HepG2 (cell line): ENCODE data around the gene NEURL4. TPM values are rescaled to one million over a fixed set of nuclear protein-coding genes. Genes with fewer than 3 reads are reported as not detected.

Experiments used
- ATAC-seq: fragments of 200-7000 bp; cut with Tn5 transposase; 3 replicates; pipeline ENCODE4 v1.9.1; 2020; ENCODE audit warnings: mild to moderate bottlenecking, moderate library complexity
- BruUV-seq: library from RNA; stranded (reverse); fragments of 400-500 nt; replicated peaks from 2 replicates; lab custom pipeline; 2021; lab: Mats Ljungman, UMichigan
- CTCF ChIA-PET: fragments of 300-600 bp; formaldehyde crosslinking; extraction: SDS; loops from one replicate; lab custom pipeline; 2021; ENCODE audit warnings: low total read pairs, inconsistent platforms, low intra/inter-chr PET ratio; lab: Yijun Ruan, JAX
- POLR2A ChIA-PET: fragments of 350-600 bp; sonication (Branson Sonifier 250); formaldehyde crosslinking; loops from one replicate; lab custom pipeline; 2020; ENCODE audit warnings: antibody characterized with exemption, inconsistent platforms; lab: Yijun Ruan, JAX
- DNase-seq: peaks from one replicate; pipeline ENCODE4 v3.0.0-alpha.2; 2015; ENCODE audit warnings: low spot score
- FAIRE-seq: peaks from 3 replicates; lab custom pipeline; 2011; peaks lifted over from hg19 to GRCh38; lab: Jason Lieb, UNC
- H2AFZ ChIP-seq: one replicate; pipeline ENCODE4 v1.6.1; 2011; ENCODE audit warnings: low read length, inconsistent platforms
- H3K27ac ChIP-seq: fragments of 300-600 bp; 3 replicates; pipeline ENCODE4 v1.8.0; 2011; ENCODE audit warnings: mixed run types, mild to moderate bottlenecking, mixed read lengths, low read length, inconsistent platforms; ENCODE audit not compliant: insufficient read depth; ENCODE audit errors: extremely low read length
- H3K27me3 ChIP-seq, 2 experiments: fragments of 200-600 bp in 1 of 2; 2 replicates in 1 of 2; 3 replicates in 1 of 2; pipeline versions ENCODE4 v1.6.0 to v1.8.0; 2011; ENCODE audit warnings: low read length in 2 of 2, mild to moderate bottlenecking in 2 of 2, moderate library complexity in 2 of 2, inconsistent platforms in 1 of 2; ENCODE audit not compliant: insufficient read depth in 2 of 2, control insufficient read depth in 1 of 2
- H3K36me3 ChIP-seq, 2 experiments: fragments of 200-600 bp in 1 of 2; replicated peaks in 1 of 2; 2 replicates in 1 of 2; 3 replicates in 1 of 2; pipeline versions ENCODE4 v1.5.1 to v1.8.0; 2011; ENCODE audit warnings: low read length in 2 of 2, inconsistent platforms in 1 of 2; ENCODE audit not compliant: insufficient read depth in 2 of 2, control insufficient read depth in 1 of 2
- H3K4me1 ChIP-seq: 2 replicates; pipeline ENCODE4 v1.5.1; 2012; ENCODE audit warnings: low read length, inconsistent platforms; ENCODE audit not compliant: insufficient read depth
- H3K4me2 ChIP-seq: 2 replicates; pipeline ENCODE4 v1.6.0; 2011; ENCODE audit warnings: low read depth, low read length, inconsistent platforms
- H3K4me3 ChIP-seq, 3 experiments: fragments of 200-600 bp in 1 of 3; sonication (generic), shearing (Covaris generic) in 1 of 3; replicated peaks in 1 of 3; 2 replicates each; pipeline ENCODE4 v1.5.1; 2011 to 2016; ENCODE audit warnings: low read length in 3 of 3, inconsistent platforms in 2 of 3, low read depth in 2 of 3, mild to moderate bottlenecking in 2 of 3, control low read depth in 1 of 3, mixed read lengths in 1 of 3; ENCODE audit not compliant: insufficient read depth in 1 of 3
- H3K79me2 ChIP-seq: one replicate; pipeline ENCODE4 v1.6.1; 2011; ENCODE audit warnings: low read length, inconsistent platforms; ENCODE audit not compliant: insufficient read depth
- H3K9ac ChIP-seq: 2 replicates; pipeline ENCODE4 v1.6.0; 2011; ENCODE audit warnings: mild to moderate bottlenecking, low read depth, low read length, inconsistent platforms; ENCODE audit not compliant: insufficient read depth
- H3K9me3 ChIP-seq: 2 replicates; pipeline ENCODE4 v1.5.1; 2012; ENCODE audit warnings: mild to moderate bottlenecking, low read length
- H4K20me1 ChIP-seq: 2 replicates; pipeline ENCODE4 v1.6.0; 2011; ENCODE audit warnings: inconsistent platforms, mild to moderate bottlenecking, low read length, moderate library complexity; ENCODE audit not compliant: insufficient read depth
- ARID4A ChIP-seq: sonication (generic); formaldehyde crosslinking; IDR thresholded peaks from 2 replicates; pipeline ENCODE4 v1.5.0; 2020; ENCODE audit warnings: mild to moderate bottlenecking, missing genetic modification reagents, borderline replicate concordance
- CC2D1A ChIP-seq: sonication (generic); formaldehyde crosslinking; IDR thresholded peaks from 2 replicates; pipeline ENCODE4 v1.8.1; 2023; ENCODE audit warnings: mild to moderate bottlenecking, missing genetic modification reagents
- CREB1 ChIP-seq, 2 experiments: fragments of 450-650 bp in 1 of 2; IDR thresholded peaks; 2 replicates each; pipeline ENCODE4 v1.6.1; 2016 to 2017; ENCODE audit warnings: control low read depth in 1 of 2, mild to moderate bottlenecking in 1 of 2, missing compliant biosample characterization in 1 of 2, missing genetic modification characterization in 1 of 2
- GMEB1 ChIP-seq: sonication (generic); formaldehyde crosslinking; IDR thresholded peaks from 2 replicates; pipeline ENCODE4 v1.5.1; 2020; ENCODE audit warnings: missing genetic modification reagents, mild to moderate bottlenecking, borderline replicate concordance
- KDM2A ChIP-seq: sonication (generic); formaldehyde crosslinking; IDR thresholded peaks from 2 replicates; pipeline ENCODE4 v1.4.0; 2020; ENCODE audit warnings: low read depth, missing genetic modification reagents, borderline replicate concordance
- PAF1 ChIP-seq: IDR thresholded peaks from 2 replicates; pipeline ENCODE4 v1.6.1; 2016; ENCODE audit warnings: missing genetic modification reagents, missing compliant biosample characterization
- PAX8 ChIP-seq: sonication (generic); formaldehyde crosslinking; IDR thresholded peaks from 2 replicates; pipeline ENCODE4 v1.8.0; 2022; ENCODE audit warnings: mild to moderate bottlenecking, missing genetic modification reagents, borderline replicate concordance
- RBFOX2 ChIP-seq: fragments of 200-400 bp; formaldehyde crosslinking; IDR thresholded peaks from 2 replicates; pipeline ENCODE4 v1.6.1; 2017; ENCODE audit warnings: low read depth, mild to moderate bottlenecking, low read length
- SNAPC2 ChIP-seq: sonication (generic); formaldehyde crosslinking; IDR thresholded peaks from 2 replicates; pipeline ENCODE4 v1.8.1; 2022; ENCODE audit warnings: mild to moderate bottlenecking, missing genetic modification reagents
- ZNF660 ChIP-seq: sonication (generic); formaldehyde crosslinking; IDR thresholded peaks from 2 replicates; pipeline ENCODE4 v1.5.1; 2020; ENCODE audit warnings: mild to moderate bottlenecking, low read depth, missing genetic modification reagents, borderline replicate concordance
- ZNF770 ChIP-seq: sonication (generic); formaldehyde crosslinking; IDR thresholded peaks from 2 replicates; pipeline ENCODE4 v1.5.0; 2020; ENCODE audit warnings: mild to moderate bottlenecking, missing genetic modification reagents
- ZNF780A ChIP-seq: sonication (generic); formaldehyde crosslinking; IDR thresholded peaks from 2 replicates; pipeline ENCODE4 v1.8.0; 2022; ENCODE audit warnings: mild to moderate bottlenecking, missing genetic modification reagents, moderate library complexity
- ZNF83 ChIP-seq: sonication (generic); formaldehyde crosslinking; IDR thresholded peaks from 2 replicates; pipeline ENCODE4 v1.4.0; 2020; ENCODE audit warnings: missing genetic modification reagents, mild to moderate bottlenecking, borderline replicate concordance
- ZSCAN22 ChIP-seq: sonication (generic); formaldehyde crosslinking; IDR thresholded peaks from 2 replicates; pipeline ENCODE4 v1.4.0; 2020; ENCODE audit warnings: mild to moderate bottlenecking, missing genetic modification reagents
- WGBS: methylation state at CpG from one replicate; pipeline ENCODE4 v1.1.6; 2017; ENCODE audit warnings: low lambda C conversion rate; 5-methylcytosine and 5-hydroxymethylcytosine counted together
- in situ Hi-C: cut with HindIII; loops from 2 replicates; pipeline ENCODE4 v1.10.0; 2017; ENCODE audit warnings: low pct_unique_long_range_greater_than_20kb; ENCODE audit not compliant: extremely low pct_ligation_motif_present
- intact Hi-C: fragments of 100-400 bp; cut with micrococcal nuclease; formaldehyde crosslinking; loops from one replicate; pipeline ENCODE4 v1.10.0; 2022; ENCODE audit not compliant: unreplicated experiment
- polyA plus RNA-seq, 8 experiments: library from polyadenylated mRNA; depleted of rRNA in 3 of 8; stranded (reverse) in 7 of 8; unstranded in 1 of 8; fragments of >200 nt; fragmentation: Illumina TruSeq in 4 of 8; extraction: Trizol in 4 of 8; gene quantifications; 2 replicates each; pipeline versions ENCODE4 v1.2.1 to v1.2.3, GENCODE V29; 2011 to 2016; ENCODE audit warnings: low read depth in 4 of 8, missing spikeins in 1 of 8, mixed read lengths in 1 of 8; ENCODE audit not compliant: insufficient read depth in 1 of 8
- total RNA-seq, 5 experiments: library from RNA; depleted of rRNA; stranded (reverse); fragments of >200 nt; fragmentation: Illumina TruSeq; extraction: Trizol; gene quantifications; 2 replicates each; pipeline ENCODE4 v1.2.3, GENCODE V29; 2016; ENCODE audit warnings: low read depth in 1 of 5

The NEURL4 gene
- total and polyA plus RNA-seq, 2 of the 13 experiments (the other 11 are each of a cell fraction or from before 2014, with no cell fraction given), result 14.8 to 15.7 TPM

GRCh38 chr17:7313890-7314718 lies 15.0 kb downstream of the NEURL4 start:
- BruUV-seq, result TSS peak; percentile 79
- Histone ChIP-seq H3K4me2 (peak overlapping the region; percentile 69), H3K27me3 (no peaks in the 10 kb centered on the region), H3K4me1 (peaks cover 49% of the 10 kb centered on the region), H4K20me1 (peaks cover 43% of the 10 kb centered on the region), H2AFZ (no peak overlapping the region), H3K9ac (peak overlapping the region; percentile 75), H3K36me3 (peaks cover 24 to 60% of the 10 kb centered on the region in 2 experiments), H3K9me3 (no peaks in the 10 kb centered on the region), H3K4me3 (peak overlapping the region; percentile 82 to 89 (median 82); a peak in 5 of 6 replicates), H3K79me2 (peaks cover 36% of the 10 kb centered on the region), H3K27ac (peak overlapping the region; percentile 60)
- 34% methylated on average over 7 of the region's 9 CpGs for WGBS
- CTCF ChIA-PET, result interaction anchor here (0.7 kb wide), 1 partner anchor 33 kb away, joined by 3 read pairs; the partner anchor contains the start of gene SLC2A4
- POLR2A ChIA-PET, result interaction anchor here (0.7 to 5.8 kb wide), 13 partner anchors 15 to 268 kb away, joined by 3 to 47 read pairs (median 4); partner anchors contain the start of genes ACADVL, ACAP1, DLG4 and GABARAP
- intact Hi-C loops, result no loop called here
- FAIRE-seq (peak; percentile 47), ATAC-seq (peak; percentile 16), DNase-seq (no peak)
- in situ Hi-C loops, result no loop called here
- TF ChIP-seq GMEB1 (CRISPR knock-in tag), result no peak
- TF ChIP-seq ZNF780A (CRISPR knock-in tag), result no peak
- no peak for TF ChIP-seq ZNF83 (CRISPR knock-in tag)
- TF ChIP-seq SNAPC2 (CRISPR knock-in tag), result no peak
- no peak for TF ChIP-seq KDM2A (CRISPR knock-in tag)
- no peak for TF ChIP-seq ZSCAN22
- no peak for TF ChIP-seq ARID4A (CRISPR knock-in tag)
- TF ChIP-seq PAF1, result no peak
- 0 out of 2 replicates have a peak, but pooled peaks have one; percentile 15 for TF ChIP-seq ZNF770 (CRISPR knock-in tag)
- TF ChIP-seq CC2D1A (CRISPR knock-in tag), result no peak
- no peak for TF ChIP-seq PAX8
- peak; percentile 54 for TF ChIP-seq RBFOX2
- TF ChIP-seq CREB1 (IDR thresholded peaks at IDR 0.05), result no peak
- TF ChIP-seq CREB1 (CRISPR knock-in tag; IDR thresholded peaks at IDR 0.05), result peak; percentile 17; the same call in 1 of the 2 replicates
- no peak for TF ChIP-seq ZNF660
